Panc1 (cell line): ENCODE results near the gene OBI1. TPM values are rescaled to one million over a fixed set of nuclear protein-coding genes. Genes with fewer than 3 reads are reported as not detected.

Experiments used
- ATAC-seq: fragments of 200-7000 bp; cut with Tn5 transposase; 2 replicates; pipeline ENCODE4 v1.9.1; 2020; ENCODE audit warnings: mild to moderate bottlenecking, moderate library complexity
- BruUV-seq: library from RNA; stranded (reverse); fragments of 400-500 nt; replicated peaks from 2 replicates; lab custom pipeline; 2021; lab: Mats Ljungman, UMichigan
- CTCF ChIA-PET: fragments of 300-600 bp; sonication (Branson Sonifier 250); formaldehyde crosslinking; loops from one replicate; lab custom pipeline; 2022; ENCODE audit warnings: antibody characterized with exemption; lab: Charles Lee
- POLR2A ChIA-PET: fragments of 300-600 bp; sonication (Branson Sonifier 250); formaldehyde crosslinking; loops from one replicate; lab custom pipeline; 2022; ENCODE audit warnings: antibody characterized with exemption; lab: Charles Lee
- DNase-seq: peaks from one replicate; pipeline ENCODE4 v3.0.0-alpha.2; 2010; ENCODE audit warnings: low read depth, low spot score
- H3K27ac ChIP-seq: 2 replicates; pipeline ENCODE4 v1.5.1; 2011; ENCODE audit warnings: mild to moderate bottlenecking, low read length, inconsistent platforms
- H3K27me3 ChIP-seq: fragments of 200-500 bp; sonication (Bioruptor generic); 2 replicates; pipeline ENCODE4 v1.6.0; 2014; ENCODE audit warnings: low read length, inconsistent platforms; ENCODE audit not compliant: control insufficient read depth, insufficient read depth
- H3K36me3 ChIP-seq: fragments of 200-500 bp; sonication (Bioruptor generic); 2 replicates; pipeline ENCODE4 v1.5.1; 2014; ENCODE audit warnings: inconsistent platforms, mild to moderate bottlenecking, low read length, moderate library complexity; ENCODE audit not compliant: control insufficient read depth, insufficient read depth
- H3K4me1 ChIP-seq: 2 replicates; pipeline ENCODE4 v1.5.1; 2011; ENCODE audit warnings: inconsistent platforms, mild to moderate bottlenecking, low read length, moderate library complexity; ENCODE audit not compliant: control insufficient read depth, insufficient read depth
- H3K4me3 ChIP-seq, 2 experiments: 2 replicates each; pipeline ENCODE4 v1.5.1; 2011 to 2012; ENCODE audit warnings: low read depth in 2 of 2, low read length in 2 of 2, mild to moderate bottlenecking in 2 of 2, inconsistent platforms in 1 of 2, moderate library complexity in 1 of 2
- H3K9me3 ChIP-seq: fragments of 200-500 bp; sonication (Bioruptor generic); 2 replicates; pipeline ENCODE4 v1.5.1; 2014; ENCODE audit warnings: low read depth, mild to moderate bottlenecking, inconsistent platforms, low read length, moderate library complexity; ENCODE audit not compliant: control insufficient read depth, insufficient read depth
- CTCF ChIP-seq: fragments of 450-650 bp; IDR thresholded peaks from 2 replicates; pipeline ENCODE4 v1.5.1; 2017; ENCODE audit warnings: mild to moderate bottlenecking
- POLR2AphosphoS5 ChIP-seq: IDR thresholded peaks from 2 replicates; pipeline ENCODE4 v1.6.1; 2012; ENCODE audit warnings: mild to moderate bottlenecking, low read depth, low read length, moderate library complexity
- REST ChIP-seq, 2 experiments: IDR thresholded peaks; 2 replicates each; pipeline ENCODE4 v1.6.1; 2011 to 2012; ENCODE audit warnings: low read depth in 2 of 2, control low read depth in 1 of 2, low read length in 1 of 2, mild to moderate bottlenecking in 1 of 2, moderate library complexity in 1 of 2; ENCODE audit not compliant: insufficient read depth in 1 of 2
- SIN3A ChIP-seq: IDR thresholded peaks from 2 replicates; pipeline ENCODE4 v1.6.1; 2012; ENCODE audit warnings: low read depth, mild to moderate bottlenecking, low read length, moderate library complexity, borderline replicate concordance; ENCODE audit not compliant: insufficient read depth
- TCF7L2 ChIP-seq: IDR thresholded peaks from 2 replicates; pipeline ENCODE4 v1.6.1; 2011; ENCODE audit warnings: mild to moderate bottlenecking, low read depth, low read length, inconsistent platforms
- in situ Hi-C: cut with HindIII; loops from 2 replicates; pipeline ENCODE4 v1.10.0; 2016; ENCODE audit warnings: low sequenced_read_pairs, low pct_unique_long_range_greater_than_20kb
- intact Hi-C: fragments of 100-400 bp; cut with micrococcal nuclease; formaldehyde crosslinking; loops from one replicate; pipeline ENCODE4 v1.10.0; 2022; ENCODE audit not compliant: unreplicated experiment
- total RNA-seq: library from RNA; stranded (reverse); gene quantifications from one replicate; pipeline ENCODE4 v1.2.1, GENCODE V29; 2021; ENCODE audit not compliant: unreplicated experiment

OBI1 gene
- total RNA-seq, 1 experiment from 2014 or later = 9.1 TPM

- BruUV-seq = no TSS peak
- no peaks in the 10 kb centered on the region for H3K9me3 ChIP-seq
- intact Hi-C loops (no loop called here), in situ Hi-C loops (no loop called here)
- no peaks in the 10 kb centered on the region for H3K4me1 ChIP-seq
- peaks cover 10% of the 10 kb centered on the region for H3K27me3 ChIP-seq
- TF ChIP-seq CTCF = no peak
- no peak for TF ChIP-seq POLR2AphosphoS5
- no peak for TF ChIP-seq SIN3A
- TF ChIP-seq TCF7L2 = no peak
- no peak for TF ChIP-seq REST (IDR thresholded peaks at IDR 0.05; ENCODE audit: insufficient read depth in 1 of 2, low read depth in 2 of 2, low read length in 1 of 2)
- no peak for ATAC-seq
- POLR2A ChIA-PET = no interaction called here
- H3K36me3 ChIP-seq = no peaks in the 10 kb centered on the region
- CTCF ChIA-PET = no interaction called here
- H3K27ac ChIP-seq = no peak overlapping the region
- no peak overlapping the region for H3K4me3 ChIP-seq
- DNase-seq = no peak
Observed at GRCh38 chr13:78594456-78594975, 64.4 kb downstream of the OBI1 start.

- peaks cover 10% of the 10 kb centered on the region for H3K27me3 ChIP-seq
Observed at GRCh38 chr13:78593652-78594455, 65.1 kb downstream of the OBI1 start.

More at GRCh38 chr13:78593652-78594455, 65.1 kb downstream of the OBI1 start:
- in situ Hi-C loops (no loop called here), intact Hi-C loops (no loop called here)
- BruUV-seq = no TSS peak
- ChIA-PET POLR2A (no interaction called here), CTCF (no interaction called here)
- H3K9me3 ChIP-seq = no peaks in the 10 kb centered on the region
- TF ChIP-seq POLR2AphosphoS5 (no peak), SIN3A (no peak), TCF7L2 (no peak), CTCF (no peak), REST (IDR thresholded peaks at IDR 0.05; ENCODE audit: insufficient read depth in 1 of 2, low read depth in 2 of 2, low read length in 1 of 2) (no peak)
- no peaks in the 10 kb centered on the region for H3K4me1 ChIP-seq
- H3K4me3 ChIP-seq = peak overlapping the region in 1 of 2 experiments; percentile 21; a peak in 2 of 4 replicates
- ATAC-seq (no peak), DNase-seq (no peak)
- no peaks in the 10 kb centered on the region for H3K36me3 ChIP-seq
- H3K27ac ChIP-seq = no peak overlapping the region
